GM21526 (cell line): Measurements from ENCODE around the gene PRR20G.
"Not testable (repeated sequence)": the region's sequence is repeated elsewhere in the genome, so short reads cannot be mapped to it uniquely, and the experiment has no call there.

Experiments used
- ATAC-seq: cut with Tn5 transposase; IDR thresholded peaks from one replicate; pipeline ENCODE4 v1.9.1; 2021; ENCODE audit warnings: moderate library complexity; ENCODE audit not compliant: unreplicated experiment, low FRiP score

PRR20G gene

DNA sequence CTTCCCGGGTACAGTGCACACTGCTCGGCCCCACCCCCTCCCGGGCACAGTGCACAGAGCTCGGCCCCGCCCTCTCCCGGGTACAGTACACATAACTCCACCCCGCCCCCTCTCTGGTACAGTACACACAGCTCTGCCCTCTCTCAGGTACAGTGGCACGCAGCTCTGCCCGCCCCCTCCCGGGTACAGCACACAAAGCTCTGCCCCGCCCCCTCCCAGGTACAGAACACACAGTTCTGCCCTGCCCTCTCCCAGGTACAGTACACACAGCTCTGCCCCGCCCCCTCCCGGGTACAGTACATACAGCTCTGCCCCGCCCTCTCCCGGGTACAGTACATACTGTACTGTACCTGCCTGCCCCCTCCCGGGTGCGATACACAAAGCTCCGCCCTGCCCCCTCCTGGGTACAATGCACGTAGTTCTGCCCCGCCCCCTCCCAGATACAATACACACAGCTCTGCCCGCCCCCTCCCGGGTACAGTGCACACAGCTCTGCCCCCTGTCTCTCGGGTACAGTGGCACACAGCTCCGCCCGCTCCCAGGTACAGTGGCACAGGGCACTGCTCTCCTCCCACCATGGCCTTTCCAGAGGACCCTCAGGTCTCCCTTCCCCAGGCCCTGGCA, 16.4 kb upstream of the PRR20G start:
- no peak for ATAC-seq

DNA sequence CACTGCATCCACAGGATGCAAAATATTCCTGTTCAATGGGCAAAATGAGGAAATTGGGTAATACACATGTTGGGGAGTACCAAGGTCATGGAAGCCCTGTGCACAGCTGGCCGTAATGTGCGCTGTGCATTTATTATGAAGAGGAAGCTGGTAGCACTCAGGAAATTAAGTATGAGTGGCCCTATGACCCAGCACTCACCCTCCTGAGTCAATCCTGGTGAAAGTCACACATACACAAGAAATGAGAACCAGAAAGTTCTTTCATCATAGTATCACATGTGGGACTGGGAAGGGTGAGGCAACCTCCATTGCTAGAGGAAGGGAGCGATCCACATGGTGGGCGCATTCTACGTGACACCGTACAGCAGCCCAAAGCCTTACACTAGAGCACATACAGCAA, 11.4 kb upstream of the PRR20G start:
- ATAC-seq = no peak

GRCh38 chr3:127296959-127297358, 9.1 kb upstream of the PRR20G start:
- no peak for ATAC-seq

DNA sequence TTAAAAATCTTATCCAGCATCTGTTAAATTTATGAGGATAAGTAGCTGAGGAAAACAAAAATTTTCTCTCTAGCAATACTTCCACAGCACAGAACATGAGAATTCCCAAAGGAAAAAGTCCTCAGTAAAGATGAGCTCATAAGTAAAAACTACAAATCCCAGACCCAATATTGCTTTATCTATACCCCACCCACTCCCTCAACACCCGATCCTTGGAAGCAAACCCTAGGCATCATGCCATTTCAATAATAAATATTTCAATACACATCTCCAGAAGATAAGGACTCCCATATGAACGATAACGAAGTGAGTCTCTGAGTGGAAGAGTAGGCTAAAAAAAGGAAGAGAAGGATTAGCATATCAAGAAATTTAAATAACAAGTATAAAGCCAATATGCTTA, 8.3 kb upstream of the PRR20G start:
- ATAC-seq = no peak

GRCh38 chr3:127293650-127294049, 5.8 kb upstream of the PRR20G start:
- not testable (repeated sequence) for ATAC-seq

GRCh38 chr3:127291611-127292010, 3.8 kb upstream of the PRR20G start:
- no peak for ATAC-seq

- ATAC-seq = no peak
These were observed 3.3 kb upstream of the PRR20G start for GRCh38 chr3:127291114-127291513.

DNA sequence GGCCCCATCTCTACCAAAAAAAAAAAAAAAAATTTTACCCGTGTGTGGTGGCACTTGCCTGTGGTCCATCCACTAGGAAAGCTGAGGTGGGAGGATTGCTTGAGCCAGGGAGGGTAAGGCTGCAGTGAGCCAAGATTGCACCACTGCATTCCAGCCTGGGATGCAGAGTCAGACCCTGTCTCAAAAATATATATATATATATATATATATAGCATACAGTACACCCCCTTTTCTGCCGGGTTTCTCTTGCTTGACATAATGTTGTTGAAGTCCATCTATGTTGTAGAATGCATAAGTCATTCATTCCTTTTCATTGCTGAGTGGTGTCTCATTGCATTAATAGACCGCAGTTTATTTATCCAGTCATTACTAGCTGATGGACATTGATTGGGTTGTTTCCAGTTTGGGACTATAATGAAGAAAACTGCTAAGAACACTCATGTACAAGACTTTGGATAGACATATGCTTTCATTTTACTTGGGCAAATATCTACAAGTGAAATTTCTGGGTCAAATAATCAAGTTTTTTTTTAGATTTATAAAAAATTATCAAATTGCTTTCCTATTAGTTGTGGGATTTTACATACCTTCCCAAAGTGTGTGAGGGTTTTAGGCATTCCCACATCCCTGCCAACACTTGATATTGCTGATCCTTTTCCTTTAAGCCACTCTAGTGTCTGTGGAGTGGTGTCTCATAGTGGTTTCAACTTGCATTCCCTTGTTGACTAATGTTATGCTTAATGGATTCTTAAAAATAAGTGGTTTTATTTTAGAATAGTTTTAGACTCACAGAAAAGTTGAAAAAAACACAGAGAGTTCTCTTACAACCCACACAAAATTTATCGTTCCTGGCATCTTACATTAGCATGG, 2.1 kb upstream of the PRR20G start:
- ATAC-seq = no peak

- no peak for ATAC-seq
These were observed 1.3 kb upstream of the PRR20G start for GRCh38 chr3:127288921-127289705.

GRCh38 chr3:127288343-127288742, 497 bp upstream of the PRR20G start:
- ATAC-seq = no peak

DNA sequence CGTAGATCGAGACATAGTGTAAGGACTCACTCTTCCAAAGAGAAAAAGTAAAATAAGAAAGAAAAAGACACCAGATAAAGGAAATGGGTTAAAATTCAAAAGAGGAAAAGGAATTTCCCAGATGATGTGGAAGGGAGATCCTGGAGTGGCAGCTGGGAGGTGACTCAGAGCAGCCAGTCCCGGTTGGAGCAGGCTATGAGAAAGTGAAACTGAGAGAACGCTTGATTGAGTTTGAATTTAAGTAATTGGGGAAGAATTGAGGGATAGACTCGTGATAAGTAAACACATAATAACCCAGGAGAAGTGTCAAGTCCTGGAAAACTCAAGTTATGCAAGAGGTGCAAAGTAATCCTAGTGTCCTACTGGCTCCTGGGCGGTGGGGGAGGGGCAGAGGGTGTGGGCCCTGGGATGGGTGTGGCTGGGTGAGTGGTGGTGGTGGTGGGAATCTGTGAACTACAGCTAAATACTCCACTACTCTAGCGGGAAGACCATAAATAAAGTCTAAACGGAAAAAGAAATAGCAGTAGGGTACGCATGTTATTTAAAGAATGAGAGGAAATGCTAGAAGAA, 1.2 kb downstream of the PRR20G start:
- ATAC-seq = no peak

DNA sequence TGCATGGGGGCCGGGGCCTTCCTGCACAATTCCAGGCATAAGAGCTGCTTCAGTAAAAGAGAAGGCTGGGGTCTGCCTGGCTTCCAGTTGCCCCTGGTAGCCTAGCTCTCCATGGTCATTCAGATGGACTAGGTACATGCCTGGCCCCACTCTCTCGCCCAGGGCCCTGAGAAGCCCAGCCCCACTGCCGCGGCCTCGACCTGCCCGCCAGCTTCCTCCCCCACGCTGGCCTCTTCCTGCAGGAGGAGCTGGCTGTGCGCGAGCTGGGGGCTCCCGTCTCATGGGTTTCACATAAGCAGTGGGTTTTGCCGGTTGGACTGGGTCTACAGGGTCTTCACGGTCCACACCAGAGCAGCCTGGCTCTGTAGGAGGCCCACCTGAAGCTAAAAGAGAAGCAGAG, 3.6 kb downstream of the PRR20G start:
- no peak for ATAC-seq

- ATAC-seq = no peak
These were observed 10.3 kb downstream of the PRR20G start for GRCh38 chr3:127277561-127277960.

- ATAC-seq = no peak
These were observed 10.9 kb downstream of the PRR20G start for GRCh38 chr3:127276995-127277394.

DNA sequence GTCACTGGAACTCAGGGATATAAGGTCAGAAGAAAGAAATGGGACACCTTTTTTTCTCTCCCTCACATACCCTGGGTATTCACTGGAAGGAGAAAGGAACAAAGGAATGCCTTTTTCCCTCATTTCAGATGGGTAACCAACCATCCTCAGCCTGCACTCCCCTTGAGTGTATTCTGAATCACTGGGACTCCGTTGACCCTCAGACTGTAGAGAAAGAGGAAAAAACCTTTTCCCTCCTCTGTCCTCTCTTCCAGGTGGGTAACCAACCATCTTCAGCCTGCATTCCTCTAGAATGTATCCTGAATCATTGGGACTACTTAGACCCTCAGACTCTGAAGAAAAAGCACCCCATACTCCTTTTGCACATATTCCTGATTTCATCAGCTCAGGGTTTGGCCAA, 11.4 kb downstream of the PRR20G start:
- ATAC-seq = no peak

- ATAC-seq = no peak
These were observed 12.5 kb downstream of the PRR20G start for GRCh38 chr3:127275287-127275781.

DNA sequence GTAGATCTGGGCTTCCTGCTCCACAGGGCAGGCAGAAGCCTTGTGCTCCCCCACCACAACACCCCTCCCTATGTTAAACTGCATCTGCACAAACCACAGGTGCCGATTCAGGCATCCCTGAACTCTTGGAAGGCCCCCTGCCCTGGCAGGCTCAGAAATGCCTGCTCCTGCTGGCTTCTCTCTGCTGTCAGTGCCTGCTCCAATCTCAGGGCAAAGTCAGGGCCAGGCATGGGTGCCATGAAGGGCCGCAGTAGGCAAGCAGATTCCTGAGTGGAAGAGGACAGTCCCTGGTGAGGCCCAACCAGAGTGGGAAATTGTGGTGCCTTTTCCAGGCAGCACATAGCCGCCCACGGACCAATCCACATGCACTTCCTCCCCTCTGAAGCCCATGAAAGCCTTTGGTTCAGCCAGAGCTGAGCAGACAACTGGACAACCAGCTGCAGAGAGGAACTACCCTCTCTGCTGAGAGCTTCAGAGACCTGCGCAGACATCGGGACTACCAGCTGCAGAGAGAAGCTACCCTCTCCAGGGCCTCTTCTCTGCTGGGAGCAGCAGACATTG, 13.6 kb downstream of the PRR20G start:
- no peak for ATAC-seq

GRCh38 chr3:127273206-127273605, 14.6 kb downstream of the PRR20G start:
- ATAC-seq = no peak

- ATAC-seq = no peak
These were observed 21.7 kb downstream of the PRR20G start for GRCh38 chr3:127266186-127266585.

DNA sequence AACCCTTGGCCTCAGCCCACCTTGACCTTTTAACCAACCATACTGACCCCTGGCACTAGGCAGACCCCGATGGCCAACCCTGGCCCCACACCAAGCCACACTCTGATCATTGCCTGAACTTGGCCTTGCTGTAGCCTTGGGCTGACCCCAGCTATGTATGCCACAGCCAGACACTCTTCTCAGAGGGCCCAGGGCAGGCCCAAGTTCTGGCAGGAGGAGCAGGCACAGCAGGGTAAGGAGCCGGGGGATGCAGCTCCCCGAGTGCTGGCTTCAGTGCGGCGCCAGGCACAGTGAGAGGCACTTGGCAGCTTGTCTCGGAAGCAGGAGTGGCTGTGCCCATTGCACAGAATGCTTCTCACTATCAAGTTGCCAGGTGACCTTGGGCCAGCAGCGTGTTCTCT, 22.3 kb downstream of the PRR20G start:
- ATAC-seq = no peak
